ENCODE measurements around the gene WDR87. TPM values are rescaled to one million over a fixed set of nuclear protein-coding genes. Genes with fewer than 3 reads are reported as not detected.
A peak's percentile ranks its signal among the peaks of the same experiment; 100 is the strongest.
"Not testable (repeated sequence)": the region's sequence is repeated elsewhere in the genome, so short reads cannot be mapped to it uniquely, and the experiment has no call there.

The WDR87 gene
- total RNA-seq, 4 donors from 2014 or later: not detected

DNA sequence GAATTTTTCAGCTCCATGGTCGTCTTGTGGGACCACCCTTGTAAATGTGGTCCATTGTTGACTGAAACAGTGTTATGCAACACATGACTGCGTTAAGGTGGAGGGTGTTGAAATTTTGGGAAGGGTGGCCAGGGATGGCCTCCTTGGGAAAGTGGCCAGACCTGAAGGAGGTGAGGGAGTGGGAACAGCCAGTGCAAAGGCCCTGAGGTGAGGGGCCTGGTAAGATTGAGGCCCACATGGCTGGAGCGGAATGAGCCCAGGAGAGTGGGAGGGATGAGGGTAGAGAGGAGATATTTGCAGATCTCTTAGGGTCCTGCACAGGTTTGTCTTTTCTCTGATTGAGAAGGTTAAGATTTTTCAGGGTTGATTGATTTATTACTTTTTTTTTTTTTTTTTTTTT lies 18.8 kb upstream of the WDR87 start:
- no peak for TF ChIP-seq CTCF (IDR thresholded peaks at IDR 0.05)
- ATAC-seq (ENCODE audit: low FRiP score) (no peak), DNase-seq (ENCODE audit: low spot score) (no peak)

- ATAC-seq (ENCODE audit: low FRiP score); DNase-seq (ENCODE audit: low spot score): not testable (repeated sequence)
Observed at GRCh38 chr19:37924573-37924972, 18.2 kb upstream of the WDR87 start.

DNA sequence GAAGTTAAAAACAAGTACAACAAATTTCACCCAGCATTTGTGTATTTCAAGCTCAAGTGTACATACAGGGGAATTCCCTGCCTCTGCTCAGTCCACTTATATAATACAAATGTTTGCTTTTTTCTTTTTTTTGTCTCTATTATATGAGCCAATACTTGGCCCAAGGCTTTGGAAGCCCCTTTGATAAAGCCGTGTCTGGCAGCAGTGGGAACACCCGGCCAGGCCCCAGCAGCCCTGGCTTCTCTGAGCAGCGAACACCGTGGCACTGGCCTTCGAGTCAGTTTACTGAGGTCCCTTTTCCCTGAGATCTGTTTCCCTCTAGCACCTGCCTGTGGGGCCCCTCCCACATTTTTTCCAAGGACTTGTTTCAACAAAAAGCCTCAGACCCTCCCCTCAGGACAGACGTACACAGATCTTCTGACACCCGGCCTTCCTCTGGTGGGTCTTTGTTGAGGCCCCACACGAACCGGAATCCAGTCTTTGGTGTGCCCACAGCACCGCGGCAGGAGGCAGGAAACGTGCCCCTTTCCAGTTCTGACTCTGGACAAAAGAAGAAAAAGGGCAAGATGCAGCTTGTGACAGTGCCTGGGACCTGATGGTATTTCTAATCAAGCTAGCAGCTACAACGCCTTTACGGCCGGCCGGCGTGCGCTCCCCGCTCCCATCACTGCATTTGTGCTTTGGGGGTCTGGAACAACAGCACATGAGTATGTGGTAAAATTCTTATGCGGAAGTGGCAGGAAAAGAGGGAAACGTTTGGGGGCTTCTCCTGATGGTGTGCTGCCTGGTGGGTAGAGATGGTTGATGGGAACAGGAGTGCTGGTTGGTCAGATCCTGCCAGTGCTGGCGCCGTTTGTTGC lies 14.4 kb upstream of the WDR87 start:
- TF ChIP-seq CTCF (IDR thresholded peaks at IDR 0.05): no peak
- ATAC-seq (ENCODE audit: low FRiP score): no peak
- no peak for DNase-seq (ENCODE audit: low spot score)

GRCh38 chr19:37914908-37915307 lies 8.5 kb upstream of the WDR87 start:
- DNase-seq (ENCODE audit: low spot score) (no peak), ATAC-seq (ENCODE audit: low FRiP score) (no peak)
- TF ChIP-seq CTCF (IDR thresholded peaks at IDR 0.05): no peak

- no peak for TF ChIP-seq CTCF (IDR thresholded peaks at IDR 0.05)
- DNase-seq (ENCODE audit: low spot score): no peak
Observed at GRCh38 chr19:37909661-37910199, 3.3 kb upstream of the WDR87 start.

DNA sequence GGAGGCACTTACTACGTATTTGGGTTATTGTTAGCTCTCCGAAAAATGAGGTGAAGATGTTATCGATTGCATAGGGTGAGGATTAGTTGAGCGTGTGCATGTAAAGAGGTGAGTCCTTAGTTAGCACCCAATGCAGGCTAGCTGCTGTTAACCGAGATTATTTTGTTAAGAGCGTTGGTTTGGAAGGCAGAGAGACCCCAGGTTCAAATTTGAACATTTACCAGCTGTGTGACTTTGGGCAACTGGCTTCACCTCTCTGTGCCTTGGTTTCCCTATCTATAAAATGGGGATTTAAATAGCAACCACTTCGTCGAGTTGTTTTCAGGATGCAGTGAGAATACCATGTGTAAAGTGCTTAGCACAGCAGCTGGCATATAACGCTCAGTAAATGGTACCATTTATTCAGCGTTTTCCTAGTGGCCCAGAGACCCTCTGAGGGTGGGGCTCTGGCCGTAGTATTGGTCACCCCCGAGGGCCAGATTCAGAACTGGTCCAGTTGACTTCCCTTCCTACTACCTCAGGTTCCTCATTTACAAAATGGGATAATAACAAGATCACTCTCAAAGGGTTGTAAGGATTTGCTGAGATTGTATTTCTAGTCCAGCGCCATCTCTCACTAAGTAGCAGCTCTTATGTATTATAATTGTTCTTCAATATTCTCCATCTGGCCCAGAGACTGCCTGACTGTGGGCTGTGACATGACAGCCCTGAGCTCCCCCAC lies 1.5 kb upstream of the WDR87 start:
- no peak for ATAC-seq (ENCODE audit: low FRiP score)
- no peak for TF ChIP-seq CTCF (IDR thresholded peaks at IDR 0.05)
- no peak for DNase-seq (ENCODE audit: low spot score)

More at GRCh38 chr19:37909661-37910199, 3.3 kb upstream of the WDR87 start:
- no peak for ATAC-seq (ENCODE audit: low FRiP score)

GRCh38 chr19:37906869-37907734 lies 708 bp upstream of the WDR87 start, which contains the start of gene SIPA1L3:
Gene SIPA1L3, plus strand, starts transcription at chr19:37907208. Its CDS starts 174,358 bp downstream, at chr19:38081566.
- no peak for TF ChIP-seq CTCF (IDR thresholded peaks at IDR 0.05)
- peak; percentile 98 for ATAC-seq (ENCODE audit: low FRiP score)

More at GRCh38 chr19:37906869-37907734, 708 bp upstream of the WDR87 start, which contains the start of gene SIPA1L3:
- DNase-seq (ENCODE audit: low spot score): peak; percentile 77

All from omental fat pad (tissue), 4 donors.